Limb (tissue), 2 donors: ENCODE measurements around the gene PDE7B.

Source experiments
- DNase-seq, 2 donors: peaks; one replicate each; pipeline ENCODE4 v3.0.0-alpha.2; 2016; ENCODE audit errors: extremely low spot score in 2 of 2

The PDE7B gene

DNA sequence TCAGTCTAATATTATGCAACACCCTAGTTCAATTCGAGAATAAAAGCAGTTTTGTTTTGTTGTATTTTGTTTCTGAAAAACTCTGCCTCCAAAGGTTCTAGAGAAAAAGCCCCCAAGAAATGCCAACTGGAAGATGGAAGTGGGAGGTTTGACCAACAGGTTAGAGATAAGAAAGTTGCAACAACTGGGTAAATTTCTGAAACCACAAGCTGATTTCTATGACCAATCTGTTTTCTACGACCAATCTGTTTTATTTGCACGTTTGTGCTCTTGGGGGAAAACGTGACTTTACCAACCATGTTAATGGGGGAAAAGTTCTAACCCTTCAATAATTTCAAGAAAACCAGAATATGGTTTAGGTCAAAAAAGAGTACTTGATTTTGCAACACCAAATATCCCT lies 173.2 kb downstream of the PDE7B start:
- DNase-seq: no peak

DNA sequence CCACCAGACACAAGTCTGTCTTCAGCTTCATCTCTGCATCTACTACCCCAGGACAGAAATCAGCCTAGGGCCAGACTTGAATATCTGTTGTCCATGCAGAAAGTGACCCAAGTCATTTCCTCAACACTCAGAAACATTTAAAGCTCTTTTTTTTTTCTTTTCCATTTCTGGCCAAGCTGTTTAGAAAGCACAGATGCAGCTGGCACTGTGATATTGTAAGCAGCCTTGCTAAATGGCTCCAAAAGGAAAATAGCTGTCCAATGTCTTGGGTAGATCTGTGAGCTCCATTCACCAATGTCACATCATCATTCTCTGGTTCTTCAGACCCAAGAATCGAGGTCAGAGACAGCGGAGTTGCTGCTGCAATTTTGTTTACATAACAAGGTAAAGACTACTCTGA lies 174.2 kb downstream of the PDE7B start:
- no peak for DNase-seq

DNA sequence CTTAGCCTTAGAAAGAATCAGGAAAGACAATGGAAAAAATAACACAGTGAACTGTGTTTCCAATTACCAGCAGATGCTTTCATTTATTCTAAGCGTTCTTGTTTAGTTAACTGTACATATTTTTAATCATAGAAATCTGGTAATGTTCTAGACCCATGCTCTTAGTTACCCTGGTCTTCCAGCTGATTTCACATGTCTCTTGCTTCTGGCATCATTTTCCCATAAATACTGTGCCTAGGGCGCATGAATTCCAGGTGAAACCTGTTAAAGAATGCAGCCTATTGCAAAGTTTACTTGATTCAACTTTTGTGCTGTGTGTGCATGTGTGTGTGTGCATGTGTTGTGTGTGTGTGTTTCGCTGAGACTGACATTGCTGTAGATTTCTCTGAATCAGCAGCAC lies 178.6 kb downstream of the PDE7B start:
- no peak for DNase-seq

DNA sequence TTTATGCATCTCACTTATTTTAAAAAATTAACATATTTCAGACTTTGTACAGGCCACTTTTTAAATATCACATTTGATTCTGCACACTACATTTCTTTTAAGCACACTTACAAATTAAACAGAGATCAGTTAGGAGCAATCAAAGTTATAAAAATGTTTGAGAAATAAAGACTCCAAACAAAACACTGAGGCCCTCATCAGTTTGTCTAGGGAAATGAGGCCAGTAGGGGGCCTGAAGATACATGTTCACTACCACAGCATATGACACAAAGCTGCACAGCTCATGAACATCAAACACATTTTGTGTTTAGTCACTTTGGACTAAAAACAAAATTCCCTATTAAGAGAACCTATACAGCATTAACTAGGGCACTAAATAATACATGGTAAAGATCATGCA lies 180.5 kb downstream of the PDE7B start:
- no peak for DNase-seq

DNA sequence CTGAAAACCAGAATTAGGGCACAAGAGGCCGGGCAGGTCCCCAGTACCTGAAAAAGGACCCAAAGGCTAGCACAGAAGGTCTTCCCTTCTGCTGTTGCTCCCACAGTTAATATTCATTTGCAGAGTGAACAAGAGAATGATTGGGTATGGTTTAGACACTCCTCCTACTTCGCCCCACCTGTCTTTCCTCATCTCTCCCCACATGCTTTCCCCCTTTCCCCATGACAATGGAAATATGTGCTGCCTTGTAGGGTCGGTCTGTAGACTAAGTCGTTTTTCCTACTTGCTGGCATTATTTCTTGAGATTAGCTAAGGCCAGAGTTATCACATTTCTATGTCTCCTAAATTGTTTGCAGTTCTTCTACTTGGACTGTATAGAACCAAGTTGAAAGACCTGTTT lies 181.9 kb downstream of the PDE7B start:
- no peak for DNase-seq

DNA sequence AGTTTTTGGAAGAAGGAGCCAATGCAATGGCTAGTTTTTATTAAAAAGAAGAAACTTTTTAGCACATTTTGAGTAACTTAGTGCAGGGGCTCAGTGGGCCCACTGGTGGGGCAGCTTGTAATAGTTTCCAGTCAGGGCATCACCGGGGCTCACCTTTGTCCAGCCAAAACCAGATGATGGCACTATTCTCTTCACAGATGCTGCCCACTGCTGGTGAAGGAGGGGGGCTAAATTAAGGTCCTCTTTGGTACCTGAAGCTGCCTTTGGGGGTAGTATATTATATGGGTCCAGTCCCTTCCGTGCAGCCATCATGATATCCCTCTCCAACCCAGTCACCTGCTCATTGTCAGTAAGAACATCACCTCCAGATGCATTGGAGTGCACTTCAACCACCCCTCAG lies 182.9 kb downstream of the PDE7B start:
- DNase-seq: no peak

DNA sequence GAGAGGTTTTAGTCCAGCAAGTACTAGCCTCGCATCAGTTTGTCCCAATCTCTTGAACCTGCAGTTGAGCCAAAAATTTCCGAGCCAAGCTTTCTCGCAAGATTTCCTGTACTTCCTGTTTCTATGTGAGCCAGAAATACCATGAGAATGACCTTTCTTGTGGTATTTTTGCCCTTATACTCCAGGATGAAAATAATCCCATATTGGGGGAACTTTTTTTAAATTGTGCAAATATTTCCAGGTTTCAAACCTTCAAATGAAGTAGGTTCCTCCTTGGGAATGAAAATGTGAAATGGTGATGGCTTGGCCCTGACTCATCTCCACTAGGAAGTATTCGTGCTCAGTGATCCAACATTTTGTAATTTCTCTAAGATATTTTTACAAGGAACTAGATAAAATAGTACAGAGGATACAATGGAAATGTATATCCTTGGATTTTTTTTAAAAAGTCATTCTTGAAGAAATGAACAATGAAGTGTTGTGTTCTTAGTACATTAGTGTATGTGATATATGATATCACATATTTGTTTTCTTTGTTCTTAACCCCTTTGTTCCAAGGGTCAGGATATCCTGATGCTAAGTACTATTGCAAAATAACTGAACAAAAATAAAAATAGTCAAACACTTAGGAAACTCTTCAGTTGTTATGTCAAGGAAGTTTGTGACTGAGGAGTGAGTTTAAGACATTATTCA lies 184.0 kb downstream of the PDE7B start:
- DNase-seq: no peak

DNA sequence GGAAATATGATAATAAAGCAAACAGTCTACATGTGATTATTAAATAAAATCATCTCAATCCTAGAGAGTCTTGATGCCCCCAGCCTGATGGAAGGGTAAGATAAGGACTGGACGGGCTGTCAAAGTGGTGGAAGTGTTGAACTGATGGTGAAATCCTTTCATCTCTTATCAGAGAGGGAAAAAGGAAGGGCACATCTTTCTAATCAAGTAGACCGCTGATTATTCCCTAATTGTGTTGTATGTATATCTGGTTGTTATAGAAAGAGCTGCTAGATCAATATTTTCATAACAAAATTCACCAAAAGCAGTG lies 184.5 kb downstream of the PDE7B start:
- no peak for DNase-seq

DNA sequence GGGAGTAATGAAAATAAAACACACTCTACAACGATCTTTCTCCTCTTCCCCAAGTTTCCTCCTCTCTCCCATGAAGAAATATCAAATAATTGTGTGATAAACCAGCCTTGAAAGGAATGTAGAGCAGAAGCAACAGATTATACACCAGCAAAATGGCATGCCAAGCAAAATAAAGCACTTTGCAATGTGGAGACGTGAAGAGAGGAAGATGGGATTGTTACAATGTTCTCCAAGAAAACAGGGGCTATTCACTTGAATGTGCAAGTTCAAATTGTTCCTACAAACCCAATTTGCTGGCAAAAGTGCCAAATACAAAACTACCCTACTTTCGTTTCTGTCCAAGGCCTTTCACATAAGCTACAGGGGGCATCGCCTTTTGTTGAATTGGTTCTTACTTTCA lies 185.1 kb downstream of the PDE7B start:
- no peak for DNase-seq

DNA sequence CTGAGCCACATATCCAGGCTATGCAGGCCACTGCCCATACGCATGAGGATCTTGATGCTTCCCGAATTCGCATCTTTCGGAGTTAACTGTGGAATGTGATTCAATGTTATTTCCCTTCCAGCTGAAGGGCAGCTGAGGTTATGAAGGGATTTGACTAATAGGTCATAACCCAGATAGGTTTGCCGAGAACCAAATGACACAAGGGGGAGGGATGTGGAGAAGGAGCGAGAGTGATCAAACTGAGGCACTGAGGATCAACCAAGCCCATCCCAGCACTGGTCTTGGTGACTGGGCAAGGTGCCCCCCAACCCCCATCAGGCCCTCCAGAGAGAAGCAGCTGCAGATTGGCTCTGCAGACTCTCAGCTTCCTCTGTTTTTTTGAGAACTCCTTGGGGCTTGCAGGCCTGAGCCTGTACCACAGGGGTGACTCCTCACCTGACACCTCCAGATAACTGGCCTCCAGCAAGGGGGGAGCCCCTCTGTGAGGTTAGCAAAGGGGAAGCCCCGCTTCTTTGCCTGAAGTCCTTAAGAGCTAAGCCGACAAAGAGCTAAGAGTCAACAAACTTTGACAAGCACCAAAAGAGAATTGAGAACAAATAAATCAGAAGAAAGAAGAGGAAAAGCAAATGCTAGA lies 185.9 kb downstream of the PDE7B start:
- DNase-seq: peak in 1 of 2 donors; percentile 31

DNA sequence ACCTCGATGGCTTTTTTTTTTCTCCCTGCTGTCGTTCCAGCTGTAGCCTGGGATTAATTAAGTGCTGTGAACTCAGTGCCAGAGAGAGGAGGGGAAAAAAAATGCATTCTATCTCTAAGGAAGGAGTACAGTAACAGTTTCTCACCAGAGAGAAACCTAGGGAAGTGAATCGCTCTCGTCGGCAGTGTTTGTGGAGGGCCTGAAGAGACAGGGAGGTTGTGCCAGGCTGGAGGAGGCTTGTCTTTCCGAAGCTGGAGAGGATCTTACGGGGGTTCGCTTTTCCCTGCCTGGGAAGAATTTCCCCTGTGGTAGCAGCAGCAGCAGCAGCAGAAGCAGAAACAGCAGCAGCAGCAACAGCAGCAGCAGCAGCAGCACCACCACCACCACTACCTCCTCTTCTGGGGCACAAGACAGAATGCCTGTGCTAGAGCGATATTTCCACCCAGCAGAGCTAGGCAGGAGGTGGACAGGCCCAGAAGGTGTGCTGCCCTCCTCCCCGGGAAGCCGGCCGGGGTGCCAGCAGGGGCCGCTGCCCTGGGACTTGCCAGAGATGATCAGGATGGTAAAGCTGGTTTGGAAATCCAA lies 186.5 kb downstream of the PDE7B start:
- peak; percentile 45 to 54 for DNase-seq

DNA sequence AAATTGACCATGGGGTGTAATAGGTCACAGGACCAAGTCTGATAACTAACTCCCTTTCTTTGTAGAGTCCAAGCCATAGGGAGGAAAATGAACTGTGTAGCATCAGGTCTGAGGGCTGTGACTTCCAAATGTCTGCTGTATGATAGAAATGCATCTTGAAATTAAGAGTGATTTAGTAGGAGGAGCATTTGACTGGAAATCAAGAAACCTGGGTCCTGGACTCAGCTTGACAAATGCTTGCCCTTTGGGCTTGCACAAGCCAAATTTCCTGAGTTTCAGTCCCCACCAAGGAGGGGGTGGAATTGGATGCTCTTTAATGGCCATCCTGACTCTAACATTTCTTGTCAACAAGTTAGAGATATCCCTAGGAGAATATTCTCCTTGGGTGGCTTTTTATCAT lies 187.0 kb downstream of the PDE7B start:
- DNase-seq: no peak

DNA sequence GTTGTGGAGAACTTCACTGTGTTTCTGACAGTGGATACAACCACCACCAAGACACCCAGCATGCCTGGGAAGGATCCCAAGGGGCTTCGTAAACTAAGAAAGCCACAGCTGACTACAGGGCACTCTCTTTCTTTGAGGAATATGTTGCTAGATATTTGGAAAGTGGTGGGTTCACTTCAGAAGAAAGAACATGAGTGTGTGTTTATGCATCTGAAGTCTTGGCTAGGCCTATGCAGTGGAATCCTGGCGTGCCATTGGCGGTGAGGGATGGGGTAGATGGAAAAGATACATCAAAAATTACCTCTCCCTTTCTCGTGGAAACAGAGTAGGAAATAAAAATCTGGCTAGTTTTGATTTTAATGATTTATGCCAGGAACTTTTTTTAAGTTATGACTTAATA lies 187.7 kb downstream of the PDE7B start:
- no peak for DNase-seq

DNA sequence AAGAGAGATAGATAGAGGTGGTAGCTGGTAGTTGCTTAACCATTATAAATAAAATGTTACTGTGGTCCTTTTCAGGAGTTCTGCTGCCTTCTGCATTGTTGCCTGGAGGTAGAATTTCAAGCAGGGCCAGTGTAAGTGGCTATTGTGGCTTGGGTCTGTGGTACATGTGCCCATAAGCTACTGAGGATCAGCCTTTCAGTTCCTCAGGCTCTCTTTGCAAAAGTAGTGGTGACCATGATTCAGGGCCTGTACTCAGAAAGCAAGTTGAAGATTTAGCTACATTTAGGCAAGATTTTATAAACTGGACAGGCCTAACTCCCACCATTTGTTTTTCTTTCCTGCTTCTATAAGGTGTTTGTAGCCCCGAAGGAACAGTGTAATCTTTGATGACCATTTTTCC lies 199.0 kb downstream of the PDE7B start:
- DNase-seq: no peak

DNA sequence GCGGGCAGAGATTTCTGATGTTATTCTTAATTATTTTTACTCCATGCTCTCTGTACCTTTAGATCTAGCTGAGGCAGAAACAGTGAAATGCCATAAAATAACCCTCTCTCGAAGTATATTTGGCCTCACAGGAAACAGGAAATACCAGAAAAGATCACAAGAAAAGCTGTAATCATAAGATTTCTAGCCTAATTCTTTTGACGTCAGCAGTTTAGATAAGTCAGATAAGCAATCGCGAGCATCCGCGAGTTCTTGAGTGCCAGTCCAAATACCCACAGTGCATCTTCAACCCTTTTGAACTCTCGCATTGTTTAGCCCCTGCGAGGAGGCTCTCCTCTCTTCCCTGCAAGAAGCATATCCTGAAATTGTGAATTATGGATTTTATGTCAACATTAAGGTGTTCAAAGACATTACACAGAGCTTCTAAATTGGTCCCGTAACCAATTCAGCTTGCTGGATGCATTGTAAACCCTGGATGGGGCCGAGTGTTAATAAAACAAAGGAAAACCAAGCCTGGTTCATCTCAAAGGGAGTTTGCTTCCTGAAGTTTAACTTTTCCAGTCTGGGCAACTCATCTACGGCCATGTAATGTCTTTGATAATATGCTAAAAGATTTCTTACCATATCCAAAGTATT lies 199.8 kb downstream of the PDE7B start:
- no peak for DNase-seq

DNA sequence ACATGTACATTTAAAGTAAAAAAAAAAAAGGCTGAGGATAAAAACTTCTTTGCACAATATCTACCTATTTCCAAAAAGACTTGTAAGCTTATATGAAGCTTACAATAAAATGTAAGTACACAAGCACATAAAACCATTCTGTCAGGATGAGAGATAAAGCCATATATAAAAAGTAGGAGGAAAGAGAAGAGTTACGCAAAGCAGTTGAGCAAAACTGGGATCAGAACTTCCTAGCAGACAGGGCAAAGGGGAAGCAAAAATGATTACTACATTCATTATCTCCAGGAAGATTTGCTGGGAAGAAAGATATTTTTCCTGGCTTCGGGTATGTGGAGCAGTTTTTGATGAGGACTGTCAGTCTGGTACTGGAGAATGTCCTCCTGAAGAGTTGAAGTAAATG lies 200.5 kb downstream of the PDE7B start:
- no peak for DNase-seq

DNA sequence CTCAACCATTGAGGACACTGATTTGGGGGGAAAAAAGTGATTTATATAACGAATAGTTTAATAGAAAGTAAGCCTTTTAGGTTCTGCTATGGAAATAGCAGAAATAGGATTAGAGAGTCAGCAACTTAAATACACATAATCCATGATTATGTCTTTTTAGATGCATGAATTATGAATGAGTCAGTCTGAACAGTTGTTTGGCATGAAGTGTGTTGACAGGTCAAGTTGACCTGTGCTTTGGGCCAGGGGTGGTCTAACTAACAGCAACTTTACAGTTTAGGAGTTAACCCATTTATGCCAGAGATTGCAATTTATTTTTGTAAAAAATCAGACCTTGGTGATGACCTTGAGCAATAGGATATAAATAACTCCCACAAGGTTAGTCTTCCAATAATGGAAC lies 207.4 kb downstream of the PDE7B start:
- DNase-seq: no peak

DNA sequence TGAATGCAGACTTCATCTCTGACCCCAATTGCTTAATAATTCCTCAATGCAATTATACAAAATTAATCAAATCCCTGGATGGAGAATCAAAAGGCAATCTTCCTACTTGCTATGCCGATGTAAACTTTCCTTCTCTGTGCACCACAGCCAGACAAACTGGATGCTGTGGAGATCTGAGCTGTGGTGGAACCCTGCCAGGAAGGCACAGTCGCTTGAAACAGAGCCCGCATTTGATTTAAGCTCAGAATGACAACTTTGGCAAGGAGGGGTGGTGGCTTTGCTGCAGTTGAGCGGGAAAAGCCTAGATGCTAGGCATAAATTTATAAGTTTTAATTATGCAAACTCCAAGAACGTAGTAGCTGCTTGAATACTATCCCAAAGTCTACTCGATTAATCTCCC lies 207.8 kb downstream of the PDE7B start:
- DNase-seq: peak in 1 of 2 donors; percentile 40

DNA sequence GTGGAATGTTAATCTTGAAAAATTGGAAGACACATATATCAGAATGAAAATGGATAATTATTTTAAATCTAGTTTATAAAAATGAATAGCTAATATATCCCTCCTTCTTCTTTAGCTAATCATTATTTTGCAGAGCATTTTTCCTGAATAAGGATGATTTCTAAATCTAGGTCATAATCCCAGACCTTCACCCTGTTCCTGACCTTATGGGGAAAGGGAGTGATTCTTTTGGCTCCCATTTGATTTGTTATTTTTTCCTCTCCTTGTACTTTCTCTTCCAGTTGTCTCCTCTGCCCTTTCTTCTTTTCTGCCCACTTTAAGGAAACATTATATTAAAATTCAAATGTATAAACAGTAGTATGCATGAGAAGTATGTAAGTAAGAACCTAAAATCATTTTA lies 208.6 kb downstream of the PDE7B start:
- DNase-seq: no peak

DNA sequence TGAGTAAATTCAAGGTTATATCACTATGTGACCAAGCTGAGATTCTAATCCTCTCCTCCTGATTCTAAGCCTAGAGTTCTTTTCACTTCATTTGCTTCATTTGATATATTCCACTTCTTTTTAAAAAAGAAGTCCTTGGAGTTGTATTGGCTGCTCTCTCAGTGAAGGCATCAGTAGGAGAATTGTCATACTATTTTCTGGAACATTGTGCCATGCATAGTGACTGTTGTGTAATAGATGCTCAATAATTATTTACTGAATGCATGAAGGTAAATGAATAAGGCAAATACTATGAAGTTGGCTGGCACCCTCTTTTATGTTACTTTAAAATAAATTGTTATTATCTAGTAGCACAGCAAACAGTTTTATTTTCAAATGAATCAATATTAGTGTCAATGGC lies 209.3 kb downstream of the PDE7B start:
- no peak for DNase-seq

DNA sequence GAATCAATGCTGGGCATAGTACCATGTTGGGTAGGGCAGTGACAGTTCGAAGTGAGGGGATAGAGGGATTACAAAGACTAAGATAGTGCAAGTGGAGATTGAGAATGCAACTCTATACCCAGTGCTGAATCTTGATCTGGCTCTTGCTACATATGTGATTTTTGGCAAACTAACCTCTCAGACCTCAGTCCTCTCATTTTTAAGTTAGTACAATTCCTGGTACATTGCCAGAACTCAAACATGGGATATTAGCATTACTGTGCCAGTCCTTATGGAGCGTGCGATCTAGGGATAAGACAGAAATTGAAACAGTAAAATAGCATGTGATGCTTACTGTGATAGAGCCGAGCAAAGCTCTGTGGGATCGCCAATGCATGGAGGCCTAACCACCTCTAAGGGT lies 210.2 kb downstream of the PDE7B start:
- no peak for DNase-seq

DNA sequence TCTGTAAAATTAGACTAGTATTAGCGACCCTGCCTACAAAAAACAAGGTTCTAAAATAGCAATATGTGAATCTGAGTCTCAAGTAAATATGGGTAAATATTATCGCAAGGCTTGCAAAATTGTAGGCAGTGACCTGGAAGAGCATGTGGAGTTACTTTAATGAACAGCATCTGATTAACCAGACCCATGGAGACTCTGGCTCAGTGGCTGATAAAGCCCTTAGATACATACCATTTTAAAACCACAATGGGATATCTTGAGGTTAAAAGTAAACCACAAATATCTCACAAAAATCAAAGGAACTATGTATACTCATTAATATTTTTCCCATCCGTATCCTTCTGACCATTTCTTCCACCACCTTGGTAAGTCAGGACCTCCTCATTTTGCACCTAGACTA lies 211.6 kb downstream of the PDE7B start:
- DNase-seq: no peak

DNA sequence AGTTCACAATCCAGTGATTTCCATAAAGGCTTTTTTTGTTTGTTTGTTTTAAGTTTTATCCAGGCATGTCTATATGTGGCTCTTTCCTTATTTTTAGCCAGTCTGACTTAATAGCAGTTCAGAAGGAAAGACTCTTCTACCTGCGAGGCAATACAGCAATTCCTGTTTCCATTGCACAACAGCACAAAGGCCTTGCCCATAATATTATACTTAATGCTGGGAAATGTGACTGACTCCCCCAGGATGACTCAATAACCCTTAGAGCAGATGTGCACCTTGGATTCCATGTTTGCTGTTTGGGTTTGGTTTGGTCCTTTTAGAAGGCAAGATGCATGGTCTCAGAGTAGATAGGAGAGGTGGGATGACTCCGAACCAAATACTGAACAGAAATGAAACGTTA lies 214.5 kb downstream of the PDE7B start:
- no peak for DNase-seq
